ENCODE measurements around the gene PDZD7.

PDZD7 gene

GRCh38 chr10:101010329-101010728 lies 20.6 kb downstream of the PDZD7 start:
- Histone ChIP-seq H3K23ac (ENCODE audit: low read length) (no peak overlapping the region), H3K27ac (ENCODE audit: low read depth, low read length) (no peak overlapping the region), H3K27me3 (ENCODE audit: insufficient read depth, low read length, poor library complexity) (no peaks in the 10 kb centered on the region), H3K4me3 (ENCODE audit: low read length) (no peak overlapping the region), H2BK120ac (ENCODE audit: low read depth, low read length) (no peak overlapping the region), H2BK15ac (replicated peaks; ENCODE audit: low read depth) (no peak overlapping the region), H3K79me1 (ENCODE audit: low read length) (no peaks in the 10 kb centered on the region), H3K4me2 (ENCODE audit: low read length) (no peak overlapping the region), H3K36me3 (ENCODE audit: control insufficient read depth, insufficient read depth, low read length) (peaks cover 3% of the 10 kb centered on the region), H3K56ac (ENCODE audit: low read length) (no peak overlapping the region), H3K4me1 (ENCODE audit: control insufficient read depth, low read depth, low read length) (no peaks in the 10 kb centered on the region), H4K5ac (ENCODE audit: low read length) (no peak overlapping the region), H3K18ac (ENCODE audit: low read length) (no peak overlapping the region), H2BK5ac (ENCODE audit: low read length) (no peak overlapping the region), H3K9ac (ENCODE audit: low read length) (no peak overlapping the region), H3K4ac (ENCODE audit: low read depth, low read length) (no peak overlapping the region), H3K79me2 (ENCODE audit: control insufficient read depth, insufficient read depth, low read length) (no peaks in the 10 kb centered on the region), H4K8ac (ENCODE audit: low read depth, low read length) (no peak overlapping the region), H2AK5ac (ENCODE audit: low read length) (no peak overlapping the region)
- no peak for DNase-seq
- no CpG with 5 or more reads among the region's 22 CpGs for WGBS (ENCODE audit: extremely low coverage, insufficient coverage, low lambda C conversion rate)

- H2AK5ac ChIP-seq (ENCODE audit: low read length) = no peak overlapping the region
- no peak overlapping the region for H3K4ac ChIP-seq (ENCODE audit: low read depth, low read length)
- H3K56ac ChIP-seq (ENCODE audit: low read length) = no peak overlapping the region
- H3K9ac ChIP-seq (ENCODE audit: low read length) = no peak overlapping the region
- no peak overlapping the region for H2BK120ac ChIP-seq (ENCODE audit: low read depth, low read length)
- H3K27ac ChIP-seq (ENCODE audit: low read depth, low read length) = no peak overlapping the region
- H4K5ac ChIP-seq (ENCODE audit: low read length) = no peak overlapping the region
- no peak overlapping the region for H2BK5ac ChIP-seq (ENCODE audit: low read length)
- H3K79me1 ChIP-seq (ENCODE audit: low read length) = no peaks in the 10 kb centered on the region
- H3K27me3 ChIP-seq (ENCODE audit: insufficient read depth, low read length, poor library complexity) = no peaks in the 10 kb centered on the region
- DNase-seq = no peak
- no peak overlapping the region for H3K4me3 ChIP-seq (ENCODE audit: low read length)
- no peak overlapping the region for H4K8ac ChIP-seq (ENCODE audit: low read depth, low read length)
- no peak overlapping the region for H3K18ac ChIP-seq (ENCODE audit: low read length)
- no peaks in the 10 kb centered on the region for H3K4me1 ChIP-seq (ENCODE audit: control insufficient read depth, low read depth, low read length)
- H3K36me3 ChIP-seq (ENCODE audit: control insufficient read depth, insufficient read depth, low read length) = peaks cover 4% of the 10 kb centered on the region
- H3K4me2 ChIP-seq (ENCODE audit: low read length) = no peak overlapping the region
- H3K23ac ChIP-seq (ENCODE audit: low read length) = no peak overlapping the region
- no peak overlapping the region for H2BK15ac ChIP-seq (replicated peaks; ENCODE audit: low read depth)
- no CpG with 5 or more reads among the region's 6 CpGs for WGBS (ENCODE audit: extremely low coverage, insufficient coverage, low lambda C conversion rate)
- no peaks in the 10 kb centered on the region for H3K79me2 ChIP-seq (ENCODE audit: control insufficient read depth, insufficient read depth, low read length)
These were observed 22.0 kb downstream of the PDZD7 start for GRCh38 chr10:101008823-101009423.

- no peaks in the 10 kb centered on the region for H3K79me1 ChIP-seq (ENCODE audit: low read length)
- H3K4me2 ChIP-seq (ENCODE audit: low read length) = no peak overlapping the region
- H2BK120ac ChIP-seq (ENCODE audit: low read depth, low read length) = no peak overlapping the region
- no peak overlapping the region for H3K4ac ChIP-seq (ENCODE audit: low read depth, low read length)
- H3K27ac ChIP-seq (ENCODE audit: low read depth, low read length) = no peak overlapping the region
- H4K5ac ChIP-seq (ENCODE audit: low read length) = no peak overlapping the region
- H4K8ac ChIP-seq (ENCODE audit: low read depth, low read length) = no peak overlapping the region
- no peak overlapping the region for H2BK15ac ChIP-seq (replicated peaks; ENCODE audit: low read depth)
- WGBS (ENCODE audit: extremely low coverage, insufficient coverage, low lambda C conversion rate) = no CpG with 5 or more reads among the region's 13 CpGs
- no peaks in the 10 kb centered on the region for H3K79me2 ChIP-seq (ENCODE audit: control insufficient read depth, insufficient read depth, low read length)
- H3K23ac ChIP-seq (ENCODE audit: low read length) = no peak overlapping the region
- H3K36me3 ChIP-seq (ENCODE audit: control insufficient read depth, insufficient read depth, low read length) = peaks cover 6% of the 10 kb centered on the region
- no peak overlapping the region for H3K56ac ChIP-seq (ENCODE audit: low read length)
- H3K4me1 ChIP-seq (ENCODE audit: control insufficient read depth, low read depth, low read length) = no peaks in the 10 kb centered on the region
- H3K4me3 ChIP-seq (ENCODE audit: low read length) = no peak overlapping the region
- H3K27me3 ChIP-seq (ENCODE audit: insufficient read depth, low read length, poor library complexity) = no peaks in the 10 kb centered on the region
- H3K9ac ChIP-seq (ENCODE audit: low read length) = no peak overlapping the region
- no peak overlapping the region for H3K18ac ChIP-seq (ENCODE audit: low read length)
- no peak for DNase-seq
- no peak overlapping the region for H2BK5ac ChIP-seq (ENCODE audit: low read length)
- no peak overlapping the region for H2AK5ac ChIP-seq (ENCODE audit: low read length)
These were observed 22.8 kb downstream of the PDZD7 start for GRCh38 chr10:101007915-101008822.

- H3K27ac ChIP-seq (ENCODE audit: low read depth, low read length) = no peak overlapping the region
- H3K4me3 ChIP-seq (ENCODE audit: low read length) = no peak overlapping the region
- no peak overlapping the region for H3K23ac ChIP-seq (ENCODE audit: low read length)
- H2AK5ac ChIP-seq (ENCODE audit: low read length) = no peak overlapping the region
- H3K9ac ChIP-seq (ENCODE audit: low read length) = no peak overlapping the region
- peaks cover 8% of the 10 kb centered on the region for H3K36me3 ChIP-seq (ENCODE audit: control insufficient read depth, insufficient read depth, low read length)
- no peaks in the 10 kb centered on the region for H3K4me1 ChIP-seq (ENCODE audit: control insufficient read depth, low read depth, low read length)
- no CpG with 5 or more reads among the region's 11 CpGs for WGBS (ENCODE audit: extremely low coverage, insufficient coverage, low lambda C conversion rate)
- H3K56ac ChIP-seq (ENCODE audit: low read length) = no peak overlapping the region
- no peaks in the 10 kb centered on the region for H3K27me3 ChIP-seq (ENCODE audit: insufficient read depth, low read length, poor library complexity)
- no peak overlapping the region for H3K18ac ChIP-seq (ENCODE audit: low read length)
- no peak overlapping the region for H3K4me2 ChIP-seq (ENCODE audit: low read length)
- H4K8ac ChIP-seq (ENCODE audit: low read depth, low read length) = no peak overlapping the region
- H2BK120ac ChIP-seq (ENCODE audit: low read depth, low read length) = no peak overlapping the region
- H2BK15ac ChIP-seq (replicated peaks; ENCODE audit: low read depth) = no peak overlapping the region
- H3K79me2 ChIP-seq (ENCODE audit: control insufficient read depth, insufficient read depth, low read length) = no peaks in the 10 kb centered on the region
- DNase-seq = no peak
- H3K79me1 ChIP-seq (ENCODE audit: low read length) = peaks cover 2% of the 10 kb centered on the region
- H2BK5ac ChIP-seq (ENCODE audit: low read length) = no peak overlapping the region
- no peak overlapping the region for H3K4ac ChIP-seq (ENCODE audit: low read depth, low read length)
- H4K5ac ChIP-seq (ENCODE audit: low read length) = no peak overlapping the region
These were observed 23.7 kb downstream of the PDZD7 start for GRCh38 chr10:101007099-101007711.

GRCh38 chr10:101006593-101007098 lies 24.3 kb downstream of the PDZD7 start:
- no peak overlapping the region for H2BK5ac ChIP-seq (ENCODE audit: low read length)
- H3K9ac ChIP-seq (ENCODE audit: low read length) = no peak overlapping the region
- no peak overlapping the region for H4K8ac ChIP-seq (ENCODE audit: low read depth, low read length)
- no peak for DNase-seq
- H3K4ac ChIP-seq (ENCODE audit: low read depth, low read length) = no peak overlapping the region
- no peak overlapping the region for H3K4me2 ChIP-seq (ENCODE audit: low read length)
- no peaks in the 10 kb centered on the region for H3K79me2 ChIP-seq (ENCODE audit: control insufficient read depth, insufficient read depth, low read length)
- no peak overlapping the region for H3K4me3 ChIP-seq (ENCODE audit: low read length)
- peaks cover 4% of the 10 kb centered on the region for H3K79me1 ChIP-seq (ENCODE audit: low read length)
- no peak overlapping the region for H2AK5ac ChIP-seq (ENCODE audit: low read length)
- no peaks in the 10 kb centered on the region for H3K4me1 ChIP-seq (ENCODE audit: control insufficient read depth, low read depth, low read length)
- H3K27me3 ChIP-seq (ENCODE audit: insufficient read depth, low read length, poor library complexity) = no peaks in the 10 kb centered on the region
- H3K56ac ChIP-seq (ENCODE audit: low read length) = no peak overlapping the region
- peaks cover 8% of the 10 kb centered on the region for H3K36me3 ChIP-seq (ENCODE audit: control insufficient read depth, insufficient read depth, low read length)
- H3K27ac ChIP-seq (ENCODE audit: low read depth, low read length) = no peak overlapping the region
- no peak overlapping the region for H2BK120ac ChIP-seq (ENCODE audit: low read depth, low read length)
- H4K5ac ChIP-seq (ENCODE audit: low read length) = no peak overlapping the region
- H2BK15ac ChIP-seq (replicated peaks; ENCODE audit: low read depth) = no peak overlapping the region
- no peak overlapping the region for H3K18ac ChIP-seq (ENCODE audit: low read length)
- H3K23ac ChIP-seq (ENCODE audit: low read length) = no peak overlapping the region
- no CpG with 5 or more reads among the region's 33 CpGs for WGBS (ENCODE audit: extremely low coverage, insufficient coverage, low lambda C conversion rate)
